Colonic mucosa (tissue), 4 donors: Measurements from ENCODE around the gene PSMD10. TPM values are rescaled to one million over a fixed set of nuclear protein-coding genes. Genes with fewer than 3 reads are reported as not detected.

ENCODE experiments used
- DNase-seq: peaks from one replicate; pipeline ENCODE4 v3.0.0-alpha.2; 2020
- H3K27ac ChIP-seq: fragments of 200-600 bp; one replicate; pipeline ENCODE4 v1.8.0; 2021
- H3K27me3 ChIP-seq: fragments of 200-600 bp; one replicate; pipeline ENCODE4 v1.8.0; 2021
- H3K36me3 ChIP-seq: fragments of 200-600 bp; one replicate; pipeline ENCODE4 v1.8.0; 2021
- H3K4me1 ChIP-seq: fragments of 200-600 bp; one replicate; pipeline ENCODE4 v1.8.0; 2021; ENCODE audit warnings: mild to moderate bottlenecking
- H3K4me3 ChIP-seq: fragments of 200-600 bp; one replicate; pipeline ENCODE4 v1.8.0; 2021
- H3K9ac ChIP-seq, 2 donors: one replicate each; pipeline ENCODE4 v1.7.0; 2013; ENCODE audit warnings: control low read depth in 2 of 2, low read depth in 2 of 2, low read length in 2 of 2
- H3K9me3 ChIP-seq: fragments of 200-600 bp; one replicate; pipeline ENCODE4 v1.8.0; 2021
- intact Hi-C: fragments of 100-400 bp; cut with DNase I; formaldehyde crosslinking; loops from one replicate; pipeline ENCODE4 v1.14.1; 2022
- total RNA-seq, 2 donors: library from RNA; stranded (reverse); fragmentation: NEBNext Ultra II Directional in 1 of 2; extraction: Animal tissue kit (Norgen Biotek cat#: 25700) in 1 of 2; gene quantifications; one replicate each; pipeline ENCODE4 v1.2.1, GENCODE V29; 2021
- TF ChIP-seq, protein P1 (sequence below): fragments of 200-600 bp; IDR thresholded peaks from one replicate; pipeline ENCODE4 v1.8.0; 2022; ENCODE audit warnings: antibody characterized with exemption, mild to moderate bottlenecking
- donor health status: healthy.
- donor health status: DM: no; HTN: no; CAD: no.
- donor health status: DM: no; HTN: no; CAD: no.

Gene PSMD10
- total RNA-seq, 2 donors from 2014 or later = 44.2 to 48.6 TPM

DNA sequence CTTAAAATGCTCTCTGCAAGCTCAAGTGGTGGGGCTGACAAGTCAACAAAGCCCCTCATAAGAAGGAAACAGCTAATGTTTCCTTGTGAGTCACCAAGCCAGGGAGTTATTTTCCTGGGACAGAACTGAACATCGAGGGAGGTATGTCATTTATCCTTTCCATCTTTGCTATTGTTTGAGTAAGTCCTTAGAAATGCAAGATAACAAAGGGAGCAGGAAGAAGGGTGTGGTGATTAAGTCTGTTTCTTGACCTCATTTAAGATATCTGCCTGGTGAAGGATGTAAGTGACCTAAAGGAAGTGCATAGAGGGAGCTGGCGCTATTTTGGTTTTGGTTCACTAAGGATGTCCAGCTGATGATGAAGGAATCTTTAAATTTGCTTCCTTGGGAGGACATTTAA lies 40.1 kb upstream of the PSMD10 start:
- DNase-seq = no peak
- no peak overlapping the region for H3K4me3 ChIP-seq
- no peaks in the 10 kb centered on the region for H3K27me3 ChIP-seq
- no peaks in the 10 kb centered on the region for H3K9me3 ChIP-seq
- no peak overlapping the region for H3K9ac ChIP-seq
- TF ChIP-seq, protein P1, sequence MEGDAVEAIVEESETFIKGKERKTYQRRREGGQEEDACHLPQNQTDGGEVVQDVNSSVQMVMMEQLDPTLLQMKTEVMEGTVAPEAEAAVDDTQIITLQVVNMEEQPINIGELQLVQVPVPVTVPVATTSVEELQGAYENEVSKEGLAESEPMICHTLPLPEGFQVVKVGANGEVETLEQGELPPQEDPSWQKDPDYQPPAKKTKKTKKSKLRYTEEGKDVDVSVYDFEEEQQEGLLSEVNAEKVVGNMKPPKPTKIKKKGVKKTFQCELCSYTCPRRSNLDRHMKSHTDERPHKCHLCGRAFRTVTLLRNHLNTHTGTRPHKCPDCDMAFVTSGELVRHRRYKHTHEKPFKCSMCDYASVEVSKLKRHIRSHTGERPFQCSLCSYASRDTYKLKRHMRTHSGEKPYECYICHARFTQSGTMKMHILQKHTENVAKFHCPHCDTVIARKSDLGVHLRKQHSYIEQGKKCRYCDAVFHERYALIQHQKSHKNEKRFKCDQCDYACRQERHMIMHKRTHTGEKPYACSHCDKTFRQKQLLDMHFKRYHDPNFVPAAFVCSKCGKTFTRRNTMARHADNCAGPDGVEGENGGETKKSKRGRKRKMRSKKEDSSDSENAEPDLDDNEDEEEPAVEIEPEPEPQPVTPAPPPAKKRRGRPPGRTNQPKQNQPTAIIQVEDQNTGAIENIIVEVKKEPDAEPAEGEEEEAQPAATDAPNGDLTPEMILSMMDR = no peak
- no peaks in the 10 kb centered on the region for H3K36me3 ChIP-seq
- H3K27ac ChIP-seq = no peak overlapping the region
- intact Hi-C loops = no loop called here
- H3K4me1 ChIP-seq = no peaks in the 10 kb centered on the region

- TF ChIP-seq, protein P1 = no peak
Measured at GRCh38 chrX:108130889-108131288, 39.5 kb upstream of the PSMD10 start.

GRCh38 chrX:108127152-108127551 lies 35.8 kb upstream of the PSMD10 start:
- H3K4me1 ChIP-seq = no peaks in the 10 kb centered on the region
- no peak for DNase-seq
- no peak overlapping the region for H3K4me3 ChIP-seq
- TF ChIP-seq, protein P1 = no peak
- no peak overlapping the region for H3K27ac ChIP-seq
- no peaks in the 10 kb centered on the region for H3K9me3 ChIP-seq
- no peaks in the 10 kb centered on the region for H3K36me3 ChIP-seq
- no peak overlapping the region for H3K9ac ChIP-seq
- intact Hi-C loops = no loop called here
- no peaks in the 10 kb centered on the region for H3K27me3 ChIP-seq

More at GRCh38 chrX:108130889-108131288, 39.5 kb upstream of the PSMD10 start:
- Histone ChIP-seq H3K9me3 (no peaks in the 10 kb centered on the region), H3K27me3 (no peaks in the 10 kb centered on the region), H3K36me3 (no peaks in the 10 kb centered on the region), H3K9ac (no peak overlapping the region), H3K4me3 (no peak overlapping the region), H3K27ac (no peak overlapping the region), H3K4me1 (no peaks in the 10 kb centered on the region)
- intact Hi-C loops = no loop called here
- no peak for DNase-seq

- intact Hi-C loops = no loop called here
- no peaks in the 10 kb centered on the region for H3K9me3 ChIP-seq
- no peak overlapping the region for H3K27ac ChIP-seq
- no peak overlapping the region for H3K4me3 ChIP-seq
- H3K27me3 ChIP-seq = no peaks in the 10 kb centered on the region
- no peaks in the 10 kb centered on the region for H3K36me3 ChIP-seq
- H3K4me1 ChIP-seq = no peaks in the 10 kb centered on the region
- DNase-seq = no peak
- TF ChIP-seq, protein P1 = no peak
- H3K9ac ChIP-seq = no peak overlapping the region
Measured at GRCh38 chrX:108126661-108127060, 35.3 kb upstream of the PSMD10 start.

DNA sequence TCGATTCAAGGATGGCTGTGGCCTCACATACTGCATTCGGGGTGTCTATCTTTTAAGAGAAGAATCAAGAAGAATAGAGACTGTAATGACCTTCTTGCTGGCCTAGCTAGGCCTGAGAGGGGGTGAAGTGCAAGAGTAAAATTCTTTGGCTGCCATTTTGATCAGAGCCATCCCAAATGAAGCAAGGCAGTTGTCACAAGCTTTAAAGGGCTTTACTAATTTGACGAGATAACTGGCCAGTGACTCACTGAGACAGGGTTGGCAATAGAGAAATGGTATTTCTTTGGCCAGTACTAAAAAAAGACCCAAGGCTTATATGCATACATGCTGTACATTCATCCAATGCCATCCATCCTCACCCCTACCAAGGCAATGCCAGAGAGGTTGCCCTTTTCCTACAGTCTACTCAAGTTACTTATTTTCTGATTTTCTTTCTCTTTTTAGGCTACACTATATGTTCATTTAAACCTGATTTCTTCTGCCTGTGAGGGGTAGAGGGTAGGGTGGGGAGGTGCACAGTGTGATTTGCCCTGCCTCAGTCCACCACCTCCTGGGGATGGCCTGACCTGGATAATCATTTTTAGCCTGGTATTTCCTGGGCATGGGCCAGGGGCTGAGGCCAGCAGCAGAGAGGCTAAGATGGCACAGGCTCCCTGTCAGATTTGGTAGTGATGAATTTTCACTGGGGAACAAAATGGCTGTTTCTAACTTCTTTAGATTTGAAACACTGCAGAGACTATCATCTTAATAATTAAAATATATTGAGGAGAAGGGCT lies 32.4 kb upstream of the PSMD10 start:
- Histone ChIP-seq H3K36me3 (no peaks in the 10 kb centered on the region), H3K4me3 (no peak overlapping the region), H3K9ac (no peak overlapping the region), H3K27ac (no peak overlapping the region), H3K9me3 (no peaks in the 10 kb centered on the region), H3K4me1 (no peaks in the 10 kb centered on the region), H3K27me3 (no peaks in the 10 kb centered on the region)
- no peak for DNase-seq
- TF ChIP-seq, protein P1 = no peak
- intact Hi-C loops = no loop called here
